GM18520 (cell line): ENCODE results near the gene TMEM121.

Experiments used
- ATAC-seq: cut with Tn5 transposase; IDR thresholded peaks from one replicate; pipeline ENCODE4 v1.9.1; 2021; ENCODE audit not compliant: unreplicated experiment

The TMEM121 gene

GRCh38 chr14:105525861-105526775, at the start of gene TMEM121:
TMEM121 (plus strand) TSS chr14:105526583; CDS start chr14:105528835, 2,252 bp downstream.
- no peak for ATAC-seq

- ATAC-seq, result no peak
Measured at GRCh38 chr14:105476831-105477659, 49.3 kb upstream of the TMEM121 start.

- ATAC-seq, result no peak
Measured at GRCh38 chr14:105477660-105478397, 48.6 kb upstream of the TMEM121 start.

- ATAC-seq, result no peak
Measured at GRCh38 chr14:105478398-105479251, 47.8 kb upstream of the TMEM121 start.

DNA sequence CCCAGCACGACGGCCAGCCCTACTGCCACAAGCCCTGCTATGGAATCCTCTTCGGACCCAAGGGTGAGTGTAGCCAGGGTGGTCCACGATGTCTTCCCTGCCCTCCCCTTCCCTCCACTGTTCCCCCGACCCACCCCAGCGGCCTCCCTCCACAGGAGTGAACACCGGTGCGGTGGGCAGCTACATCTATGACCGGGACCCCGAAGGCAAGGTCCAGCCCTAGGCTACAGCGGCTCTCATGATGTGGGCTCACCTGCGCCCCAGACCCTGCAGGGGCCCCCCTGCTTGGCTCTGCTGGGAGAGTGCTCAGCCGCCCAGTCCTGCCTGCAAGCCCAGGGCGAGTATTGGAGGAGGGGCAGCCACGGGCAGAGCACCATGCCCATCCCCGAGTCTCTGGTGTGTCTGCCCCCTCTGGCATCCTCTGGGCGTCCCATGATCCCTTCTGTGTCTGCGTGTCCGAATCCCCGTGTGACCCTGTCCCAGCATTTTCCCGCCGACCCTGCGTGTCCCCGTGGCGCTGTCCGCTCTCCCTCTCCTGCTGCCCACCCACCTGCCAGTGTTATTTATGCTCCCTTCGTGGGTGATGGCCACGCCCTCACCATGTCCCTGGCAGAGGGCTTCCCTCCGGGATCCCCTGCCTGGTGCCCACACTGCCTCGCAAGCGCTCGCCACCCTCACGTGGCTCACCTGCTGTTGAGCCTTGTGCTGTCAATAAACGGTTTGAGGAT, 46.8 kb upstream of the TMEM121 start:
- no peak for ATAC-seq

GRCh38 chr14:105480199-105480746, 46.1 kb upstream of the TMEM121 start:
- ATAC-seq, result no peak

- no peak for ATAC-seq
Measured at GRCh38 chr14:105480807-105481801, 45.3 kb upstream of the TMEM121 start.

DNA sequence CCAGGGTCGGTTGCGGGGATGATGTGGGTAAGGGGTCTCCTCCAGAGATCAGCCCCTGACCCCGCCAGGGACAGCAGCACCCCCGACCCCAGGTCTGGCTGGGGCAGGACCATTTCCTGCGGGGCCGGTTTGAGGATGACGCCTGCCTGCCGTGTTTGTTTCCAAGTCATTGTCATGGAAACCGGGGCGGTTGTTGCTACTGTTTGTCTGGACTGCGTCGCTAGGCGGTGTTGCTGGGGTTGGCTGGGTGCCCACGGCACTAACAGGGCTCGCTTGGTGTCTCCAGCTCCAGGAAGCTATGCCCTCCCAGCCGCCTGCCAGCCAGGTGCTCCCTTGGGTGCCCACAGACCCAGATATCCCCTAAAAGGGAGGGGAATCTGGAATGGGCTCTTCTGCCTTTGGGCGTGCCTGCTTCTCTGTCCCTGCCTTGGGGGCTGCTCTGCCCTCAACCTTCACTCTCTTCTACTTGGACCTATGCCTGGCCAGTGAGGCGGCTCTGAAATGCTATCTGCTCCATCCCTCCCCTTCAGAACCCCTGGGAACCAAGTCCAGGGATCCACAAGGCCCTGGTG, 44.4 kb upstream of the TMEM121 start:
- ATAC-seq, result peak; percentile 35

DNA sequence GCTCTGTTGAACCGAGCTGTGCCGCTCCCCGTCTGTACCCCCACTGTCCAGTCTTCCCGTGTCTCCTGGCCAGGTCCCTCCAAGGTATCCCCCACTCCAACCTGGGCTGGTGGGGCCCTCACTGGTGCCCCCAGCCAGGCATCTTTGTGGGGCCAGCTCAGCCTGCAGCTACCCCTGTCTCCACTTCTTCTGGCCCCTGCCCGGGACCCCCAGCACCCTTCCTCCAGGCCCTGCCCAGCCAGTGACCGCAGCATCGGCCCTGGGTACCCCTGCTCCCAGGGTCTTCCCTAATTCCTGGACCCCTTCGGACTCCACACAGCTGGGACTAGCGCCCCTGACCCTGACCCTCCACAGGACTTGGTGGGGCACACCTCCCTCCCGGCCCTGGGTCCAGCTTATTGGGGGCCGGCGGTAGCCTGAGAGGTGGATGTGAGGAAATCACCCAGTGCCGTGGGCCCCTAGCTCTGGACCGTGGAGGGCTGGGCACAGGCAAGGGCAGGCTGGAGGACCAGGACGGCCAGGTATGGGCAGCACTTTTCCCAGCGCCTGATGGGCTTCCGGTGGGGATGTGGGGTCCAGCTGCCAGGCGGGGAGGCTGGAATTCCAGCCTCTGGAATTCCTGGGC, 43.8 kb upstream of the TMEM121 start:
- ATAC-seq, result no peak

GRCh38 chr14:105483300-105484068, 42.9 kb upstream of the TMEM121 start:
- ATAC-seq, result no peak

DNA sequence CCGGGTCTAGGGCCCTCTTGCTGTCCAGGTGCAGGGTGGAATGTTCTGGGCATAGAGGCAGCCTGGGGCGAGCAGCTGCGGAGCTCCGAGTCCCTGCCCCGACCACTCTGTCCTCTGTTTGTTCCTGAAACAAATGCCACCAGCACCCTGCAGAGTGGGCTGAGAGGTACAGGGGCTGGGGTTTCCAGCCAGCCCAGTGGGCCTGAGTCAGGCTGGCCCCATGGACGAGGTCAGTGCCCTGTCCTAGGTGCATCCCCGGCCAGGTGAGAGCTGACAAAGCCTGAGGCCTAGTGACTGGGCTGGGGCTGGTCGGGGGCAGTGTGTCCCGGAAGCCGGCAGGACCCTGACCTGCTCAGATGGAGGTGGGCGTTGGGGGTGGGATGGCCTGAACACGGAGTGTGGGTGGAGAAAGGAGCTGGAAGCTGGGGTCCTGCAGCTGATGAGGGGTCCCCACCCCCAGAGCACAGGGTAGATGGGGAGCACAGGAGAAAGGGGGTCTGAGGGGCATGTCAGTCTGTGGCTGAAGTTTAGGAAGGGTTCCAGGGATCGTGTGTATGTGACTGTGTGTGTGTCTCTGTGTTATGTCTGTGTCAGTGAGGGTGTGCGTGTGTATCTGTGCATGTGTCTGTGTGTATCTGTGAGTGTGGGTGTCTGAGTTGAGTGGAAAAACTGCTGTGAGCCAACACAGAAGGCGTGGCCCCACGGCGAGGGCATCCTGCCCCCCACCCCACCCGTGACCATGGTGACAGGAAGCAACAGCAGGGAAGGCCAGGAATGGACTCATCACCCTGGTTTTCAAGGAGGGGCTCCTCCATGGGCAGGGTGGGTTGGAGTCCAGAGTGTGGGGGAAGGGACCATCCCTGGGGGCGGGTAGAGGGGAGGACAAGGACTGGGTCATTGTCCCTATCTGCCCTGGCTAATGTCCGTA, 42.0 kb upstream of the TMEM121 start:
- no peak for ATAC-seq

DNA sequence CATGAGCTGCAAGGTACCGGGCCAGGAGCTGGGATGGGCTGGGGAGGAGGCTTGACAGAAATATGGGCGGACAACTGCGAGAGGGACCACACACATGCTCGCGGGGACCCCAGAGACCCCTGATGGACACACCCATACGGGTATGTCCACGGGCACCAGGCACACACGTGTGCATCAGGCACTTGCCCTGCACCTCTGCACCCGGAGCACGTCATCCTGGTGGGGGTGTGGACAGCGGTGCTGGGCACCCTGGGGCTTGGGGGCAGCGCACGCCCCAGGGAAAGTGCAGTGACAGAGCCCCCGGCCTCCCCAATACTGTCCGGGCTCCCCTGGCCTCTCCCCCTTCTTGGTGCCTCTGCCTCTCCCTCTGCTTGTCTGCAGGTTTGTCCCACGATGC, 41.4 kb upstream of the TMEM121 start:
- ATAC-seq, result no peak

GRCh38 chr14:105485739-105486162, 40.6 kb upstream of the TMEM121 start:
- ATAC-seq, result no peak

DNA sequence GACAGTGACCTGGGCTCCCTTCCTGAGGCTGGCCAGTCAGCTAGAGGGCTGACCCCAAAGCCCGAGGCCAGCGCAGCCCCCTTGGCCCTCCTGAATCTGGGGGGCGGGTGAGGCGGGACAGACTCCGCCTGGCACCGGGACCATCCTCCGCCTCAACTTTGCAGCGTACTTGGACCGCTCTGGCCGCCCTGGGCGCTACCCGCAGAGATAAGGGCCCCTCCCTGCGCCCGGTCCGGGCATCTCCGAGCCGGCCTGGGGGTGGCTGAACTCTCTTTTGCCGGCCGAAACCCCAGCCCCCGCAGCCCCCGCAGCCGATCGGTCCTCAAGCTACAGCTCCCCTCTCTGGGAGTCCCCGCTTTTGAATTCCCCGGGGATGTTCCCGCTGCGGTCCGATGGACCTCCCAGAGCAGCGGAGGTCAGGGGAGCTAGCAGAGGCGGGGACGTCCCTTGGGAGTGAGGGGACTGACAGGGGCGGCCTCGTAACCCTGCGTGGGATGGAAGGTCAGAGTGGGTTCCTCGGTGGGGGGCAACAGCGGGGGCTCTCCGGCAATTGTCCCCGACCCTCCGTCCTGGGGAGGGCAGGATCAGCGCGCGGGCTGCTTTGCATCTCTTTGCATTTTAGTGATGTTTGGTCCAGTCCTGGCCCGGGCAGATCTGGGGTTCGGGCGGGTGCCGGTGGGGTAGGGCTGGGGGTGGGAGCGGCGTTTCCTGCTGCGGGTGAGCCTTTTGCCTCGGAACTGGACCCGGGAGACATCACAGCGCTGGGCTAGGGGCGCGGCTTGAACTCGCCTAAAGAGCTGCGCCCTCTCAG, 40.0 kb upstream of the TMEM121 start, which contains the start of gene CRIP1:
TSS of gene CRIP1 (plus strand) at position 724 of the 811 bp plus-strand sequence. CDS start 374 bp downstream, outside the sequence.
- ATAC-seq, result no peak
